ENCODE results near the gene IL37.

The IL37 gene

DNA sequence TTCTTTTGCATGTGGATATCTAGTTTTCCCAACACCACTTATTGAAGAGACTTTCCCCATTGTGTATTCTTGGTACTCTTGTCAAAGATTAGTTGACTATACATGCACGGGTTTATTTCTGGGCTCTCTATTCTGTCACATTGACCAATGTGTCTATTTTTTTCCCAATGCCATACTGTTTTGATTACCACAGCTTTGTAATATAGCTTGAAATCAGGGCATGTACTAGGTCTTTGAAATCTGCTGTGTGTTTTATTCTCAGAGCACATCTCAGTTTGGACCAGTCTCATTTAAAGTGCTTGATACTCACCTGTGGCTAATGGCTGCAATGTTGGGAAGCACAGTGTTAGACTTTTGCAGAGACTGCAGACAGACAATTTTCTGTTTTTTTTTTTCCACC is 34.0 kb downstream of the IL37 start:
- no peak for DNase-seq
- in situ Hi-C loops (cut with MboI; ENCODE audit: low pct_unique_long_range_greater_than_20kb, low sequenced_read_pairs), result loop anchor here (25.0 kb wide), 1 partner anchor 333 kb away; no protein-coding TSS in a partner anchor

DNA sequence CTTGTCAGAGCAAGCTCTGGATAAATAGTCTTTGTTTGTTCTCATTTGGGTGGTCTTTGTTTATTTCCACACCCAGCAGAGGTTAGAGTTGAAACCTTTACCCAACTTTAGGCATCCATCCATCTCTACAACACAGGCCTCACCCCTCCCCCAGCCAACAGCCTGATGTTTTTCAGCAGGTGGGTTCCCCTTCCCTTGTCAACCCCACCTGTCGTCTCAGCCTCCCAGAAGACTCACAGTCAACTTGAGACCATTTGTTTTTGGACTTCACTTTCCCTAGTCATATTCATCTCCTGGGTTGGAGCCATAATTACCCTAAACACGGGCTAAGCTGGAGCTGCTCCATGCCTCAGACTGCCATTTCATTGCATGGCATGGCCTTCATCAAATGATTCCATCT is 35.1 kb downstream of the IL37 start:
- no peak for DNase-seq
- in situ Hi-C loops (cut with MboI; ENCODE audit: low pct_unique_long_range_greater_than_20kb, low sequenced_read_pairs), result loop anchor here (25.0 kb wide), 1 partner anchor 334 kb away; no protein-coding TSS in a partner anchor

DNA sequence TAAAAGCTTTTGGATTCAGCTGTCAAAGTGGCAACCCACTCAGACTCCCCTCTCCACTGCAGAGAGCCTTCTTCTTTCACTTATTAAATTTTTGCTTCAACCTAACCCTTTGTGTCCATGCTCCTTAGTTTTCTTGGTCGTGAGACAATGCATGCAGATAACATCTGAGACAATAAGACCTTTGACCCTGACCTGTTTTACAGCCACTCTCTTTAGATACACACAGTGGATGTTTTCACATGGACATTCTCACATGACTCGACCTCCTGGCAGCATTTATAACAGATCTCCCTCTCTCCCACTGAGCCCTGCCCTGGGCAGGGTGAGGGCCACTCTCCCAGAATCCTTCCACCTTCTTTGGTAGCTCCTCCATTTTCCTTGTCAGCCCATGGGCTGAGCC is 36.4 kb downstream of the IL37 start:
- no peak for DNase-seq
- in situ Hi-C loops (cut with MboI; ENCODE audit: low pct_unique_long_range_greater_than_20kb, low sequenced_read_pairs), result loop anchor here (25.0 kb wide), 1 partner anchor 335 kb away; no protein-coding TSS in a partner anchor

DNA sequence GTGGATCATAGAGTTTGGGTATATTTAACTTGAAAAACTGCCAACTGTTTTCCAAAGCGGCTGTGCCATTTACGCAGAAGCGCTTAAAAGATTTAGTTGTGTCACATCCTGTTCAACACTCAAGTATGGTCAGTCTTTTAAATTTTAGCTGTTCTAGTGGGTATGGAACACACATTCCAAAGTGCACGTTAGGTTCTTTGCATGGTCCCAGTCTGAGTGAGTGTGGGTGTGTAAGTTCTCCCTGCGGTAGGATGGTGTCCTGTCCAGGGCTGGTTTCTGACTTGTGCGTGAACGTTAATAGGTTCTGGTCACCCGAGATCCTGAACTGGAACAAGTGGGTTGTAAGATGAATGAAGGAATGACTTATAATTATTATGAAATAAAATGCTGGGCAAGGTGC is 38.5 kb downstream of the IL37 start:
- DNase-seq, result no peak
- in situ Hi-C loops (cut with MboI; ENCODE audit: low pct_unique_long_range_greater_than_20kb, low sequenced_read_pairs), result loop anchor here (25.0 kb wide), 1 partner anchor 337 kb away; no protein-coding TSS in a partner anchor

DNA sequence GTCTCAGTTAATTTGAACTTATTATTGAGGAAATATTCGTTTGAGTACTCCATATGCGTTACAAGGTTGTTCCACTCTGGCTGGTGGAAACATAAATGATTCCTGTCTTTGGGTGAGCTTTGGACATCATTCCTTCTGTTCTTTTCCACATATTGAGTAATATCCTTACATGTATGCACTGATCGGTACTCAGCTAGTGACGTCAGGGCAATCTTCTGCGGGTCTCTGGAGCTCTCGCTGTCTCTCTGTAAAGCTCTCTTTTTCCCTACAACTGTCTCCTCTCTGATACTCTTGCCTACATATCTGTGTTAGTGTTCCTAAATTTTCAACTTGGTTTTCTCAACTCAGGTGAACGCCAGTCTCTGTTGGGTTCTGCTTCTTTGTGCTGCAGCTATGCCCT is 43.4 kb downstream of the IL37 start:
- in situ Hi-C loops (cut with MboI; ENCODE audit: low pct_unique_long_range_greater_than_20kb, low sequenced_read_pairs), result no loop called here
- DNase-seq, result no peak

DNA sequence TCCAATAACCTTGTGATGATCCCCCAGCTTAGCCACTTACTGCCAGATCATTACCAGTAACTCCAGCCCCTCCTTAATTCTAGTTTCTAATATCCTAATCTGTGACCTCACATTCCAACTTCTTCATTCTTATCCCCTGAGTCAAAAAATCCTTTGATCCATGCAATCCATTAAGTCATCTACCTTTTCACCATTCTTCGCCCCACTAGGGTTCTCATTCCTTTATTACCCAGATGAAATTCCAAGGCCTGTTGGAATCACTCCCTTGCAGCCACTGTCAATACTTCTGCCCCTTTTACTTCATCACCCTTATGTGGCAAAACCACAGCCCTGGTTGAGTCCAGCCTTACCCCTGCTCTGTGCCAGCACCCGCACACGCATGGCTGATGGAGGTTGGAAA is 46.5 kb downstream of the IL37 start:
- DNase-seq, result no peak
- in situ Hi-C loops (cut with MboI; ENCODE audit: low pct_unique_long_range_greater_than_20kb, low sequenced_read_pairs), result no loop called here

DNA sequence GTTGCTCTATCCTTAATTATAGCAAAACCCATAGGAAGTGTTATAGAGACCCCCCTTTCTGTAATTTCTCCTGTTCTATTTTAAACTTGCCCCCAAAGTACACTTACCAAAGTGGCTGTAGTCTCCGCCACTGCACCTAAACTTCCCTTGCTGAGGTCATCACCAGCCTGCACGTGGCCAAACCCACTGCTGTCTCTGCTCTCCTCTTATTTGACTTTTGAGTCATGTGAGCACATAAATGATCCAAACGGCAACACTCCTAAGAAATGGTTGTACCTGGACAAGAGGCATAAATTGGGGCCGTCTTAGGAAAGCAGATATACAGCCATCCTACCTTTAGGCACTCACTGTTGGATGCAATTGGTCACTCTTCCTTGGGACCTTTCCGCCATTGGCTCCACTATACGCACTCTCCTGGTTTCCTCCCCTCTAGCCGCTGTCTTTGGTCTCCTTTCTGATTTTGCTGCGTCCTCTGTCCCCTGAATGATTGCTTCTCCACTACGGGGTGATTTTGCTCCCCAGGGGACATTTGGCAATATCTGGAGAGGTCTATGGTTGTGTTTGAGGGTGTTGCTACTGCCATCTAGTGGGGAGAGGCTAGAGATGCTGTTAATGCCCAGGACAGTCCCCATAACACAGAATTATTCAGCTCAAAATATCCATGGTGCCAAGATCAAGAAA is 47.6 kb downstream of the IL37 start:
- in situ Hi-C loops (cut with MboI; ENCODE audit: low pct_unique_long_range_greater_than_20kb, low sequenced_read_pairs), result no loop called here
- peak; percentile 83 for DNase-seq

DNA sequence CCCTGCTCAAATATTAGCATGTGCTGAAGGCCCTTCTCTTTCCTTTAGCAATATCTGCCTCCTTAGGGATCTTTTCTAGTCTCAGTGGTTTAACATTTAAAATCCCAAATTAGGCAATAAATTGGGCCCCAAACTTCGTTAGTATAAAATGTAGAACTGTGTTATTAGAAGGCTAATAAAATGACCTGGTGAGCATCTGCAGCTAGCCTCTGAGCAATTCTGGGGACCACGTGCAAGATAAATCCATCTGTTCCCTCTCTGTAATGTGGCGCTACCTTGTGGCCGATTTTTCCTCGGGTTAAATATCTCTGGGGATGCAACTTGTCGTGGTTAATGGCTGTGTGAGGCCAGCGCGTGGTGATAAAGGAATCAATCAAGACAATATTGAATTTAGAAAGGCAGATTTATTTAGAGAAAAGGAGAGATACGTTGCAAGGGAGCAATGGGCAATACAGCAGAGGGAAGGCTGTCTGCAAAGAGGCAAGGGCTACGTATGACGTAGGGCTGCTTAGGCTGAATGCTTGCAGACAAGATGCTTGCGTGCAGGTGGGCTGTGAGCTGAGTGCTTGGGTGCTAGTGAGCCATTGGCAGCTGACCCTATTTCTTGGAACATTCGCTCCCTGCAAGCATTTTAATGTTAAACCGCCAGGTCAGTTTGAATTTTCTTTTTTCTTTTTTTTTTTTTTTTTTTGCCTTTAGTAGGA is 48.3 kb downstream of the IL37 start:
- in situ Hi-C loops (cut with MboI; ENCODE audit: low pct_unique_long_range_greater_than_20kb, low sequenced_read_pairs), result no loop called here
- peak; percentile 26 for DNase-seq

DNA sequence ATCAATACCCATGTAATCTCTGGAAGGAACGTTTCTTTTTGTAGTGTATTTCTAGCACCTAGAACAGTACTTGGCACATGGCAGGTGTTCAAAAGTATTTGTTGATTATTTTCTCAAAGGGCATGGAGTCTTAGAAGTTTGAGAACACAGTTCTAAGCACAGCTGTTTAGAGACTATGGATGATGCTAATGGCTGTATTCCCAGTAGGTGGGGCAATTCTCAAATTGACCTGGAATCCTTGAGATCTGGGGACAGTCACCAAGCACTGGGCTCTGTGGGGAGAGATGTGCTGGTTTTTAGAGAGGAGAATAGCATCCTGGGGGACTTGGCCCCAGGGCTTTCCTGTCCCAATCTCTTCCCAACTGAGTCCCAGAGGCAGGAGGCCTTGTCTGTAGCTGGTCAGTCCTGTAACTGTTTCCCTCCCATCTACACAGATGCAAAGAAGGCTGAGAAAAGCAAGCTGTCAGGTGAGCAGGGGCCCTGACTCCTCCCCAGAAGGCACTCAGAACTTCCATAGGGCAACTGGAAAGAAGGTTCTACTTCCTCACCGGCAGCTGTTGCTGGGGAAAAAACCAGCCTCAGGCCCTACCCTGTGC is 49.4 kb downstream of the IL37 start:
- no peak for DNase-seq
- in situ Hi-C loops (cut with MboI; ENCODE audit: low pct_unique_long_range_greater_than_20kb, low sequenced_read_pairs), result no loop called here

DNA sequence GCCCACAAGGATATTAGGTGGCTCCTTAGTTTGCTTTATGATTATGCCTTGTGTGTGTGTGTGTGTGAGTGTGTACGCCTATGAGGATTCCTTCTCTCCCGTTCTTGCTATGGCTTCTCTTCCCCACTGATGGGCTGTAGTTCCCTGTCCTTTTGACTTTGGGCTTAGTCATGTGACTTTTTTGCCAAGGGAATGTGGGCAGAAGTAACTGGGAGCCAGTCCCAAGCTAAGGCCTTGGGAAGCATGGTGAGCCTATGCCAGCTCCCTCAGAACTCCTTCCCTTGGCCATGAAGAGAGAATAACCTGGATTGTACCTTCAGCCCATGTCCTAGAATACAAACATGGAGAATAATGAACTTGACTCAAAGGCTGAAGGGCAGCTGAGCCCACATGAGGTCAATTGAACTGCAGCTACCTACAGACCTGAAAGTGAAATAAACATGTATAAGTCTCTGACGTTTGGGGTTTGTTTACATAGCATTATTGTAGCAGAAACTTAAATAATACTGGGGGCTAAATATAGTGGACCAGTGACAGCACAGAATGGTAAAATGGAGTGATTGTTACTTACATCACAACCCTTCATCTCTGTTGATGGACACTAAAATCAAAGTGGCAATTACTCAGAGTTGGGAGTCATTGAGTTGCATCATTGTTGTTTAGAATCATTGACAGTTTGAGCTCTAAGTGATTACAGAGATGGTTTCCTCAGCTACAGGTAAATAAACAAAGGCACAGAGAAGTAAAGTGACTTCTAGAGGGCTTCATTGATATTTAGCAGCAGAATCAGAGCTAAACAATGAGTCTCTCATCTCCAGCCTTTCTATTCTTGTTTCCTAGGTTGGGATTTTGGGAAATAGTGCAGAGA is 51.6 kb downstream of the IL37 start:
- in situ Hi-C loops (cut with MboI; ENCODE audit: low pct_unique_long_range_greater_than_20kb, low sequenced_read_pairs), result no loop called here
- DNase-seq, result no peak

DNA sequence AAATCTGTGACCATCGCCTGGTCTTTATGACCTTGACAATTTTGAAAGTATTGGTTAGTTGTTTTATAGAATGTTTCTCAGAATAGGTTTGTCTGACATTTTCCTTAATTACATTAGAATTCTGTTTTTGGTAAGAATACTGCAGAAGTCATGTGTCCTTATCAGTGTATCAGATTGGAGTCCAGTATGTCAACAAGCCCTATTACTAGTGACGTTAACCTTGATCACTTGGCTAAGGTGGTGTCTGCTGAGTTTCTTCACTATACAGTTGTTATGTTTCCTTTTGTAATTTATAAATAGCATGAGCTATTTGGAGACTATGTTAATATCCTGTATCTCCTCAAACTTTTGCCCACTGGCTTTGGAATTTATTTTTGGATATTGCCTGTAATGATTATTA is 56.1 kb downstream of the IL37 start:
- in situ Hi-C loops (cut with MboI; ENCODE audit: low pct_unique_long_range_greater_than_20kb, low sequenced_read_pairs), result no loop called here
- DNase-seq, result no peak
